ENCODE results near the gene FNBP1.
"Not testable (repeated sequence)": the region's sequence is repeated elsewhere in the genome, so short reads cannot be mapped to it uniquely, and the experiment has no call there.

Gene FNBP1

GRCh38 chr9:129910628-129911567 lies 132.1 kb downstream of the FNBP1 start:
- DNase-seq: peak; percentile 98

DNA sequence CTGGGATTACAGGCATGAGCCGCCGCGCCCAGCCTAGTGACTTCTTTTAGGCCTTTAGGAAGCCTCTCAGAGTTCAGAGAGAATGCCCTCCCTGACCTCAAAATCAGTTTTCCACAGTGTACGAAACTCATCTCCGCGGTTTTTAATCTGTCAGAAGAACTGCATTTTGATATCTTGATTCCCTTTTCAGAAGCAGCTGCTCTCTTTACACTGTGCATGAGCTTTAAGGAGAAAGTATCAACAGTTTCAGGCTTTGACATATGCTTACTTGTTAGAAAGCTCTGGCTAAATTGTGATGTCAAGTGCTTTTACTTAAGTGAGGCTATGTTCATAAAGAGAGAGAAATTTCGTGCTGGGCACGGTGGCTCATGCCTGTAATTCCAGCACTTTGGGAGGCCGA lies 133.1 kb downstream of the FNBP1 start:
- no peak for DNase-seq

DNA sequence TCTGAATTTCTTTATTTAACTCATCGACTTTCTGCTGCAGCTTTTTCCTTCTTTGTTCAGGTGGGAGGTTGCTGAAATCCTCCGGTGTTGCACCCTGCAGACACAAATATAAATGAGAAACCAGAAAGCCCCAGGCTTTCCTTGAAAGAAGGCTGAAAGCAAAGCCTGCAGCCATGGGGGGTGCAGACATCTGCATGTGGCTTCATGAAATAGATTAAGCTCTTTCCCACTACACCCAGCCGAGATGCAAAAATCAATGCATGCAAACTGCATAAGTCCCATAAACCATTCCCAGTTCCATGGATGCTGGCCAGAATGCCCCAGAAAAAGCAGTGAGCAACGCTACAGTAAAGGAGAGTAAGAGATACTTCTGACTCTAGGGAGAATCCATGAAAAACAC lies 134.1 kb downstream of the FNBP1 start:
- no peak for DNase-seq

DNA sequence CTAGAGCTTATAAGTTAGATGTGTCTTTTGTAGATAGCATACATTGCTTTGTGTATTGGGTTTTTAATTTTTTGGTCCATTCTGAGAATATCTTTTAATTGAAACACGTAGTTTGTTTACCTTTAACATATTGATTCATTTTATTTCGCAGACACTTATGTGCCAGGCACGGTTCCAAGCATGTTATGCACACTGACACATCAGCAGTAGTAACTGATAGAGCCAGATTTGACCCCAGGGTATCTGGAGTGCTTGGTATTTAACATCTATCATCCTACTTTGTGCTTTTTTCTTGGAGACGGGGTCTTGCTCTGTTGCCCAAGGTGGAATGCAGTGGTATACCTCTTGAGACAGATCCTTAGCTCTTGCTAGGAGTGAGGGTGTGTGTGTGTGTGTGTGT lies 135.8 kb downstream of the FNBP1 start:
- DNase-seq: no peak

- DNase-seq: no peak
Measured at GRCh38 chr9:129906298-129906697, 136.7 kb downstream of the FNBP1 start.

GRCh38 chr9:129904734-129905133 lies 138.3 kb downstream of the FNBP1 start:
- no peak for DNase-seq

- DNase-seq: no peak
Measured at GRCh38 chr9:129902740-129903134, 140.3 kb downstream of the FNBP1 start.

DNA sequence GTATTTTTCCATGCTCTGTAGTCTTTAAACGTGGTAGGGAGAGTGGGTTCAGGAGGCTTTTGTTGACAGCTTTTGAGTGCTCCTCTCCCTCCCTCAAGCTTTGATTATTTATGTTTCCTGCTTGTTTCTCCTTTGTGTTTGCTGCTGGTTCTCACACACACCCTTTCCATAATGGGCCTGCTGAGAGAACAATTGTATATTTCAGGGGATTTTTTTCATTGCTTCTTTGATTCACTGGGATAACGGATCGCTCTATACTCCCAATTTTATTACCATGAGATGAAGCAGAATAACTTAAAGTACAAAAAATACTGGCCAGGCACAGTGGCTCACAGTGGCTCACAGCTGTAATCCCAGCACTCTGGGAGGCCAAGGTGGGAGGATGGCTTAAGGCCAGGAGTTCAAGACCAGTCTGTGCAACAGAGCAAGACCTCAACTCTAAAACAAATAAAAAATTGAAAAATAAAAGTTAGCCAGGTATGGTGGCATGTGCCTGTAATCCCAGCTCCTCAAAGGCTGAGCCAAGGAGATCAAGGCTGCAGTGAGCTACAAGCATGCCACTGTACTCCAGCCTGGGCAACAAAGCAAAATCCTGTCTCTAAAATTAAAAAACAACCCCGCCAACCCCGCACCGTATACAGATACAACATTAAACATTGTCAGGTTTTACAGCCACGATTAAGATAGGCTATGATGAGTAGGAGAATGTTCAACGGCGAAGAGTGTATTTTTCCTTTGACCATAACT lies 140.8 kb downstream of the FNBP1 start:
- no peak for DNase-seq

DNA sequence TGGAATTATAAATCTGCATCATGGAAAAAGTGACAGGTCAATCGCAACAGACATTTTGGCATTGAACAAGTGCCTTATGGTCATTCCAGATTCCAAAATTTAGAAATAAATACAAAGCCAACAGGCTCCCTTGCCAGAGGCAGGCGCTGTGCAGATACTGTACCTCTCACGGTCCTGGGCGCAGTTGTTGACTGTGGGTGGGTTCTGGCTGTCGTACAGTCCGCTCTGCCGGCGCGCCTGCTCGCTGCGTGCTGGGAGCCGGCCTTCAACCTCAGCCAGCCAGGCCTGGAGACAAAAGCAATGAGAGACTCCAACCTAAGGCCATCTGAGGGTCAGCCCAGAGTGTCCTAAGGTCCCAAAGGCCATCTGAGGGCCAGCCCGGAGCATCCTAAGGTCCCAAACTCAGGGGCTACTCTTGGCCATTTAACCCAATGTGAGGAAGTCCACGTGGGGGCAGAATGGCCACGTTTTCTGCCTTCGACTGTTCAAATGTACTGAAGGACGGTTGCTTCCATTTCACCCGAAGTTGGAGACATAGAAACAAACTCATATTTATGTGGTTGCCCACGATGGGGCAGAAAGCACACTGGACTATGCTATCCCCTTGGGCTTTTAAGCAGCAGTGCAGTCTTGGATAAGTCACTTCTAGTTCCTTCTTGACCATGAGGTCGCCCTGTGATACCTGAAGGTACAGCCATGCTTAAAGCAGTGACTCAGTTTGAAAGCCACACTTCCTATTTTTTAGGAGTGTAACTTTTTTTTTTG lies 142.5 kb downstream of the FNBP1 start:
- DNase-seq: no peak

GRCh38 chr9:129899620-129900019 lies 143.4 kb downstream of the FNBP1 start:
- DNase-seq: no peak

DNA sequence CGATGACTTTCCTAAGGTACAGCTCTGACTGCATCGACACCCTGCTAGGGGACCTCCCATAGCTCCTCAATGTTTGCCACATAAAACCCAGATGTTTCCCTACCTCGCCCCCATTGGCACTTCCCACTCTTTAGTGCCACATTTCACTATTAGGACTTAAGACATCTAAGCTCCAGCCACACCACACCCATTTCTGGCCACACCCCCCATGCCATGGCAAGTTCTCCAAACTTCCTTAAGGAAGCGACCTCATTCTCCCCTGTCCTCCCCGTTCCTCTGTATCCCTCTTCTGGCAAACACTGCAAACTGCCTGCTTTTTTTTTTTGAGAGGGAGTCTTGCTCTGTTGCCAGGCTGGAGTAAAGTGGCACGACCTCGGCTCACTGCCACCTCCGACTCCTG lies 144.8 kb downstream of the FNBP1 start:
- DNase-seq: peak; percentile 17

DNA sequence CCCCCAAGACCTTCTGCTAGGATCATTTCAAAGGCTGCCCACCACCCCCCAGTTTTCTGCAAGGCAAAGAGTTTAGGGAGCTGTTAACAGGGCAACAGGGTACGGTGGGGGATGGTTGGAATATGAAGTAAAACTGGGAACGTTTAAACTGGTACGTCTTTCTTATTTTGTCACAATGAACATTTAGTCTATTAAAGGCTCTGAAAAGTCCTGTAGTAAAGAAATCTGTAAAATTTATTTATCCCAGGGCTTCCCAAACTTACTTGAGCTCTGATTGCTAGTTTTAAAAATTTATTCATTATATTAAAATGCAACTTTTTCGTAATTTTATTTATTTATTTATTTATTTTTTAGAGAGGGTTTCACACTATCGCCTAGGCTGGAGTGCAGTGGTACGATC lies 145.7 kb downstream of the FNBP1 start:
- no peak for DNase-seq

- no peak for DNase-seq
Measured at GRCh38 chr9:129895376-129896268, 147.4 kb downstream of the FNBP1 start.

GRCh38 chr9:129894120-129894823 lies 148.7 kb downstream of the FNBP1 start:
- no peak for DNase-seq

DNA sequence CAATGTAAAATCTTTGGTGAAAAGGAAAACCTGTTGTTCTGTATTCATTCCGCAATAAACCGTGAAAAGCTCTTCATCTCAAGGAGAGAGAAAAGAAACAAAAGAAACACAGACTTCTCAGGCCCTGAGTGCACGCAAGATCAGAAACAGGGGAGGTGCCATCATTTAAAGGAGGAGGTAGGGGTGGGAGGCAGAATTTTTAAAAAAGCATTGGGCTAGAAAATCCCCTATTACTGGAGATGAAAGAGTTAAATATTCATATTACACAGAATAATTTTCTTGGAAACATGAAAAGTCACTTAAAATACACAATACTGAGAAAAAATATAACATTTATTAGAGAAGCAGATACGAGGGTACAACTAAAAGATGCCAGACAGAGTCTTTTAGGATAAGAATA lies 151.4 kb downstream of the FNBP1 start:
- DNase-seq: no peak

GRCh38 chr9:129890718-129891299 lies 152.2 kb downstream of the FNBP1 start:
- not testable (repeated sequence) for DNase-seq

GRCh38 chr9:129889941-129890717 lies 152.9 kb downstream of the FNBP1 start:
- no peak for DNase-seq

- DNase-seq: no peak
Measured at GRCh38 chr9:129889122-129889940, 153.7 kb downstream of the FNBP1 start.

All from HCEC 1CT (cell line).